GM18517 (cell line): ENCODE results near the gene ARHGAP28.
"Not testable (repeated sequence)": the region's sequence is repeated elsewhere in the genome, so short reads cannot be mapped to it uniquely, and the experiment has no call there.

ENCODE experiments used
- ATAC-seq: cut with Tn5 transposase; IDR thresholded peaks from one replicate; pipeline ENCODE4 v1.9.1; 2021; ENCODE audit warnings: mild to moderate bottlenecking, moderate library complexity; ENCODE audit not compliant: unreplicated experiment

The ARHGAP28 gene

GRCh38 chr18:6807515-6808257 is 78.2 kb downstream of the ARHGAP28 start:
- no peak for ATAC-seq

DNA sequence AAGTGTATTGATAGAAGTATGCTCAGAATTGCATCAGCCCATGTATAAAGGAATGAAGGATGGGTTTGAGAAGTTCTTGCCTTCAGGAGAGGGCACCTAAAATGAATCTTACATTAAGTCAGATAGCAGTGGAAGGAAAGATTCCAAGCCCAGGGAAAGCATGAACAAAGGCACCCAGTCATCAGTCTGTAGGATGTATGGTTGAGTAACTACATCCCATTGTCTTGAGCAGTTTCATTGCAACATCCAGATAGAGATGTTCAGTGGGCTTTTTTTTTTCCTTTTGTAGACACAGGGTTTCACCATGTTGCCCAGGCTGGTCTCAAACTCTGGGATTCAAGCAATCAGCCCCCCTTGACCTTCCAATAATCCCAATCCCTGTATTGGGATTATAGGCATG is 80.7 kb downstream of the ARHGAP28 start:
- ATAC-seq: no peak

DNA sequence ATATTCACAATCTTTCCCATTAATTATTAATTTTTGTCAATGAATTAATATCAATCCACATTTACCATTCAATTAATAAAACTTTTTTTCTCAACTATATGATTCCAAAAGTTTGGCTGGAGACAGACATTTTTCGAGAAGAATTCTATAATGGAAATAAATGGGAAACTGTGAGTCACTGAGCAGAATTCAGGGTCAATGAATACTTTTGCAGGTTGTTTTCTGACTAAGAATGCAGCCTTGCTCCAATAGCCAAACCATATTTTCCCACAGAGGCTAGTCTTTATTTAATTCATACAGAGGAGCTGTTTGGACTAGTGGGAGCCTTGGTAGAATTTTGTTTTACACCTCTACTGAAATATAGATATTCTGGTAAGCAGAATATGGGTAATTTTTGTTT is 82.3 kb downstream of the ARHGAP28 start:
- no peak for ATAC-seq

DNA sequence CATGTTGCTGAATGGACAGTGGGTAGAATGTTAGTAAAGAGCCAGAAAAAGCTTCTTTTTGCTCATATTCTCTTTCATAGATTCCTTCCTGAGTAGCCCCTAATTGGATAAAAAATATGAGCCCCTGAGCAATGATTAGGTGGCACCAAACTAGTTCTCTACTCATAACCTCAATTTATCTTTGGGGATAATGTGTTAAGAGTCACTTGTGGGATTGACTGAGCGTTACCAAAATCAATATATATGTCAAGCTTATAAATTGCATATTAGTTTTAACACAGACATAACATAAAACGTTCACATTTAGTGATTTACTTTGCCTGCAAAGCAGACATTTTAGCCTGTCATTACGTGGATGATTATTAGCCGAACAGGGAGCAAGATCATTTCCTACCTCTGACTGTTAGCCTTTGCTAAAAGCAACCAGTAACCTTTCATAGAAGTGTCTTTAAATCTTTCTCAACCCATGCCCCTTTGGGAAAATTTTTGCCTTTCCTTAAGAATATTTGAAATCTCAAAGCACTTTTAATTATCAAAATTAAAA is 85.4 kb downstream of the ARHGAP28 start:
- ATAC-seq: no peak

DNA sequence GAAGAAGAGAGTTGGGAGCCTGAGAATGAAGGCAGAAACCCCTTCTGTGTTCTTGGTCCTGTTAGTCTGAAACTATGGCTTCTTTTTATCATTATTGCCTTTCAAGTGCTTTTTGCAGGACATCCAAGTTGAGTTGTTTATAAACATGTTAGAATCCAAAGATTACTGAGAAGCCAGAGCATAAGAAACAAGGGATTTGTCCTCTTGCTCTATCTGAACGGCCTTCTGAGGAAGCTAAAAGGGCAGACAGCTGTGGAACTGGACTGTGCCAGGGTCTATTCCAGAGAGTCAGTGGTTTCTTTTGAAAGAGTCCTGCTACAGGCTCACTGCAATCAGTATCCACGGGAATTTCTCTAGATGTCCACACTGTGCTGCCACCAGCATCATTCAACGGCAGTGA is 86.6 kb downstream of the ARHGAP28 start:
- no peak for ATAC-seq

DNA sequence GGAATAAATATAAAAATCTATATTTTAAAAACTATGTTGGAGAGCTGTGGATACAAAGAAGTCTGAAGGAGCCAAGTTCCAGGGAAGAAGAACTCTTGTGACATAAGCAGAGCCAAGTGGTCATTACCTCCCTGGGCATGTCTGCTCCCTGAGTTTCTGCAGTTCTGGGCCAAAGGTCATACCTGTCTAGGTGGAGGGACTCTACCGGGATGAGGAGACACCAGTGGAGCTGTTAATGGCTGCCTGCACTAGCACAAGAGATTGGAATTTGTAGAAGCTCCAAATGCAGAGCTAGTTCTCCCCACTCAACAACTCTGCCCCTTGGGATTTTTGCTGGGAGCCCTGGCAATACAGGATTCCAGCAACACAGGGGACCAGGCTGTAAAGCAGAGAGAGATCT is 89.8 kb downstream of the ARHGAP28 start:
- no peak for ATAC-seq

- ATAC-seq: no peak
Measured at GRCh38 chr18:6820314-6820713, 90.8 kb downstream of the ARHGAP28 start.

- ATAC-seq: no peak
Measured at GRCh38 chr18:6821356-6821755, 91.8 kb downstream of the ARHGAP28 start.

GRCh38 chr18:6827161-6827560 is 97.6 kb downstream of the ARHGAP28 start:
- not testable (repeated sequence) for ATAC-seq

GRCh38 chr18:6827566-6827965 is 98.0 kb downstream of the ARHGAP28 start:
- not testable (repeated sequence) for ATAC-seq

DNA sequence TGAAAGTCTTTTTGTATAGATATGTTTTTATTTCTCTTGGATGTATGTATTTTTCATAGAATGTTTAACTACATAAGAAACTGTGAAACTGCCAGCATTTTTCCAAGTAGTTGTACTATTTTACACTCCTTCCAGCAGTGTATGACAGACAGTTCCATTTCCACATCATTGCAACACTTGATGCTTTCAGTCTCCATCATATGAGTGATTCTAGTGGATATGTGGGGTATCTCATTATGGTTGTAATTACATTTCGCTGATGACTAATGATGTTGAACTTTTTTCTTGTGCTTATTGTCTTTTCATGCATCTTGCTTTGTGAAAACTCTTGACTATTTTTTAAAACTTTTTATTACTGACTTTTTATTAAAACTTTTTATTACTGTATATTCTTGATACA is 101.4 kb downstream of the ARHGAP28 start:
- no peak for ATAC-seq

DNA sequence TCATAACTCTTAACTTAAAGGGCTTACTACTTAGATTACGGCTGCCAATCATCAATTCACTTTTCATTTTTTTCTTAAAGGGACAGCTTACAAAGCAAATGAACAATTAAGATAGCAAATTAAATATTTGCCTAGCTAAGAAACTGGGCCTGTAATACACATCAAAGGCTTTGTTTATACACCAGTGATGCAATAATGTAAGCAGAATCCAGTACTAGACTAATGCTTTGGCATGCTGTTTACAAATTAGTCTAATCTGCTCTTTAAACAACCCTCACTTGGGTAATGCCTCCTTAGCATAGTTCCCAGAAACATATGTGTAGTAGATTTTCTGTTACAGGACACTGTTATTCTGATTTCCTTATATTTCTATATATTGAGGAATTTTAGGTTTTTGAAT is 105.8 kb downstream of the ARHGAP28 start:
- ATAC-seq: no peak

GRCh38 chr18:6836331-6836730 is 106.8 kb downstream of the ARHGAP28 start:
- ATAC-seq: no peak

DNA sequence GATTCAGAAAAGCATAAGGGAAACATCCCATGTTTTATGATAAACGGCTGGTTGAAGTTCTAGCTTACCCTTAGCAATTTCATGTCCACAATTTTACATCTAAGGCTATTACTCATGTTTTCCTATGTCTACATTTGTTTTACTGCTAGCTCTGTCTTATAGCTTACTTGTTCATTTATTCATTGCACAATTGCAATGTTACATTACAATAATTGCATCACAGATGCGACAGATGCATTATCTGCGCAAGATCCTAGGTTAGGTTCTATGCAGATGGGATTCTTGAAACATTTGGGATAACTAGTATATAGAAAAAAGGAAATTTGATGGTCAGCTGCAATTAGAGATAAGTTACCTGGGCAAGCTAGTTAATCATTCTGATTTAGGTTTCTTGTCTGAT is 108.4 kb downstream of the ARHGAP28 start:
- ATAC-seq: no peak

- ATAC-seq: no peak
Measured at GRCh38 chr18:6842081-6842480, 112.6 kb downstream of the ARHGAP28 start.

- ATAC-seq: no peak
Measured at GRCh38 chr18:6843308-6843707, 113.8 kb downstream of the ARHGAP28 start.

GRCh38 chr18:6845521-6845920 is 116.0 kb downstream of the ARHGAP28 start:
- not testable (repeated sequence) for ATAC-seq

- ATAC-seq: no peak
Measured at GRCh38 chr18:6850396-6850795, 120.9 kb downstream of the ARHGAP28 start.

DNA sequence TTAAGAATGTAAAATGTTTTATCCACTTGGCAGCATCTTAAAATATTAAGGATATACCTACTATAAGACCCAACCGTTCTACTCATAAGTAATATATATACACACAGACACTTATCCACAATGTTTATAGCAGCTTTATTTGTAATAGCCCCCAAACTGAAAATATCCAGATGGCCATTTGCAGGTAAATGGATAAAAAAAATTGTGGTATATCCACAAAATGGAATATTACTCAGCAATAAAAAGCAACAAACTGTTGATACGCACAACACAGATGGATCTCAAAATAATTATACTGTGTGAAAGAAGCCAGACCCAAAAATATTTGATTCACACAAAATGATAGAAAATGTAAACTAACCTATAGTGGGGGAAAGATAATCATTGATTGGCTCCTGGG is 122.0 kb downstream of the ARHGAP28 start:
- no peak for ATAC-seq

GRCh38 chr18:6854811-6855210 is 125.3 kb downstream of the ARHGAP28 start:
- ATAC-seq: no peak

GRCh38 chr18:6855767-6856166 is 126.3 kb downstream of the ARHGAP28 start:
- no peak for ATAC-seq

DNA sequence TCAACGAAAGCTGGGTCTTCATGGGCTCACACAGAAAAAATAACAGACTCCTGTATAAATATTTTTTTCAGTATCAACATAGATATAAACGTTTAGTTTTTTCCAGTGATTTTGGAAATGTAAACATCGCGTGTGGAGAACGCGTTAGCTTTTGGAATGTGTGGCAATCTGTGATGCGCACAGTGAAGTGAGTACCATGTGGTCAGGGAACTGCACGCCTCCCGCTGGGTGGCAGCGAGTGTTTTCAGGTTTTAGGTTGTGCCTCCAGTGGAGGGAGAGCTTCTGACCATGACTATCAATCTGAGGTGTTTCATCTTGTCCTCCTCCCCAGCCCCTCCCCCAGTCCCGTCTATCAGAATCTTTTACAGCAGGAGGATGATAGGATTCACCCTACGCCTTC is 127.8 kb downstream of the ARHGAP28 start:
- ATAC-seq: no peak
